Adipocyte (in vitro differentiated cells): Measurements from ENCODE around the gene NT5C.

Source experiments
- DNase-seq: peaks from one replicate; pipeline ENCODE4 v3.0.0-alpha.2; 2015; ENCODE audit warnings: low read depth
- H3K27me3 ChIP-seq: replicated peaks from 2 replicates; pipeline ENCODE4 v1.7.0; 2013; ENCODE audit warnings: mild to moderate bottlenecking, low read length, moderate library complexity; ENCODE audit not compliant: control insufficient read depth, insufficient read depth
- H3K36me3 ChIP-seq: 2 replicates; pipeline ENCODE4 v1.7.0; 2013; ENCODE audit warnings: low read length, mild to moderate bottlenecking, moderate library complexity; ENCODE audit not compliant: control insufficient read depth, insufficient read depth, severe bottlenecking
- H3K4me1 ChIP-seq: 2 replicates; pipeline ENCODE4 v1.7.0; 2013; ENCODE audit warnings: mild to moderate bottlenecking, low read length, moderate library complexity; ENCODE audit not compliant: control insufficient read depth, insufficient read depth
- H3K4me3 ChIP-seq: 2 replicates; pipeline ENCODE4 v1.7.0; 2013; ENCODE audit warnings: mild to moderate bottlenecking, low read length, moderate library complexity
- H3K9ac ChIP-seq: 2 replicates; pipeline ENCODE4 v1.7.0; 2013; ENCODE audit warnings: mild to moderate bottlenecking, low read length, moderate library complexity
- H3K9me3 ChIP-seq: 2 replicates; pipeline ENCODE4 v1.7.0; 2013; ENCODE audit warnings: mild to moderate bottlenecking, low read length, moderate library complexity; ENCODE audit not compliant: control insufficient read depth

Gene NT5C

DNA sequence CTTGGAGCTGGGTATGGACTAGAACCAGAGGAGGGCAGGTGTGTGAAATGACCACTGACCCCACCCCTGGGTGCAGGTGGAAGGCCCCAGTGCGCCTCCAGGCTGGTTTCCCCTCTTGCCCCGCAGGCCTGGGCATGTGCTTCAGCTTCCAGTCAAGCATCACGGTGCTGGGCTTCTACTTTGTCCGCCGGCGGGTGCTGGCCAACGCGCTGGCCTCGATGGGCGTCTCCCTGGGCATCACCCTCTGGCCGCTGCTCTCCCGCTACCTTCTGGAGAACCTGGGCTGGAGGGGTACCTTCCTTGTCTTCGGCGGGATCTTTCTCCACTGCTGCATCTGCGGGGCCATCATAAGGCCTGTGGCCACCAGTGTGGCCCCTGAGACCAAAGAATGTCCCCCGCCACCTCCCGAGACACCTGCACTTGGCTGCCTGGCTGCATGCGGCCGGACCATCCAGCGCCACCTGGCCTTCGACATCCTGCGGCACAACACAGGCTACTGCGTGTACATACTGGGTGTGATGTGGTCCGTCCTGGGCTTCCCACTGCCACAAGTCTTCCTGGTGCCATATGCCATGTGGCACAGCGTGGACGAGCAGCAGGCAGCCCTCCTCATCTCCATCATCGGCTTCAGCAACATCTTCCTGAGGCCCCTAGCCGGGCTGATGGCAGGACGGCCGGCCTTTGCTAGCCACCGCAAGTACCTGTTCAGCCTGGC lies 31.5 kb downstream of the NT5C start:
- Histone ChIP-seq H3K27me3 (no peaks in the 10 kb centered on the region), H3K4me3 (no peak overlapping the region), H3K4me1 (peaks cover 5% of the 10 kb centered on the region), H3K9ac (no peak overlapping the region), H3K9me3 (no peaks in the 10 kb centered on the region), H3K36me3 (peaks cover 11% of the 10 kb centered on the region)
- no peak for DNase-seq

DNA sequence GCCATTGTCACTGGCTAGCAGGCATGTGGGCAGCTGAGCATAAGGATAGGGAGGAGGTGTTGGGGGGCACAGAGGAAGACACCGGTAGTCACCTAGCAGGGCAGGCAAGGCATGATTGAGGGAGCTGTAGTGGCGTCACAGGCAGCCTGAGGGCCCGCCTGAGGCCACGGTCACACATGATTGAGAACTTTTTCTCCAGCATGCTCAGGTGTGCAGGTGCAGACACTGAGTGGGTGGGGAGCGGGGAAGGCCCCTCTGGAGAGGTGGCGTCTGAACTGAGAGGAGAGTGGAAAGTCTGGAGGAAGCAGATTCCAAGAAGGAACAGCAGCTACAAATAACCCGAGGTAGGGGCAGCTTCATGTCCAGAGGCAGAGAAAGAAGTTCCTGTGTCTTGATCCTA lies 32.7 kb downstream of the NT5C start:
- no peaks in the 10 kb centered on the region for H3K27me3 ChIP-seq
- peaks cover 11% of the 10 kb centered on the region for H3K36me3 ChIP-seq
- H3K4me3 ChIP-seq, result no peak overlapping the region
- peaks cover 5% of the 10 kb centered on the region for H3K4me1 ChIP-seq
- no peak for DNase-seq
- H3K9me3 ChIP-seq, result no peaks in the 10 kb centered on the region
- H3K9ac ChIP-seq, result no peak overlapping the region

DNA sequence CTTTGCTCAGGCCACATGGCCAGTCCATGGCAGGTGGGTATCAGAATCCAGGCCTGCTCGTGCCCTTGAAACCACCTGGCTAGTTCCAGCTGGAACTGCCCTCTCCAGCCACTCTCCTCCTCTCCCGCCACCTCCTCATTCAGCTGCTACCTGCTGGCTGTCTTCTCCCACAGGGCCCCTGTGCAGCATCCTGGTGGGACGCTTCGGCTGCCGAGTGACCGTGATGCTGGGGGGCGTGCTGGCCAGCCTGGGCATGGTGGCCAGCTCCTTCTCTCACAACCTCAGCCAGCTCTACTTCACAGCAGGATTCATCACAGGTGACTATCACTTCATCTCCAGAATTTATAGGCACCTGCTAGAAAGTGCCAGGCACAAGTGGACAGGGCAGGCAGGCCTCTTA lies 33.7 kb downstream of the NT5C start:
- no peaks in the 10 kb centered on the region for H3K27me3 ChIP-seq

DNA sequence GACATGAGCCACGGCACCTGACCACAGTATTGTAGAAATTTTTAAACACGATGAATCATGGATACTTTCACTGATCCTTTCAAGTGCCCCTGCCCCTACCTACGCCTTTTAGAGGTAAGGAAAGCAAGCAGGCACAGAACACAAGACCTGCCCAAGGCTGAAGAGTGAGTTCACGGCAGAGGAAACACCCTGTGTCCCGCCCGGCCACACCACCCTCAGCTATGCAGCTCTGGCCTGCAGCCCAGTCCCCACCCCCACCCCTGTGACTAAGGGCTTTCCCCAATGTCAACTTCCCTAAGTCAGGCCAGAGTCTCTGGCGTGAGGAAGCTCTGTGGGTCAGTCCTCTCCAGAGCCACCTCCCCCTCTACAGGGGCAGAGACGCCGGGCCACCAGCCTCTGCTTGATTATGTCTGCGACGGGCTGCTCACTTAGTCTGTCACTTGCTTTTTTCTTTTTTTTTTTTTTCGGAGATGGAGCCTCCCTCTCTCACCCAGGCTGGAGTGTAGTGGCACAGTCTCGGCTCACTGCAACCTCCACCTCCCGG lies 35.4 kb downstream of the NT5C start:
- Histone ChIP-seq H3K36me3 (peaks cover 11% of the 10 kb centered on the region), H3K4me3 (no peak overlapping the region), H3K4me1 (peaks cover 25% of the 10 kb centered on the region), H3K9me3 (no peaks in the 10 kb centered on the region), H3K9ac (no peak overlapping the region), H3K27me3 (no peaks in the 10 kb centered on the region)
- DNase-seq, result peak; percentile 65

More for the DNA sequence above, 33.7 kb downstream of the NT5C start:
- peaks cover 12% of the 10 kb centered on the region for H3K4me1 ChIP-seq
- no peaks in the 10 kb centered on the region for H3K9me3 ChIP-seq
- peaks cover 11% of the 10 kb centered on the region for H3K36me3 ChIP-seq
- DNase-seq, result no peak
- H3K9ac ChIP-seq, result no peak overlapping the region
- no peak overlapping the region for H3K4me3 ChIP-seq

DNA sequence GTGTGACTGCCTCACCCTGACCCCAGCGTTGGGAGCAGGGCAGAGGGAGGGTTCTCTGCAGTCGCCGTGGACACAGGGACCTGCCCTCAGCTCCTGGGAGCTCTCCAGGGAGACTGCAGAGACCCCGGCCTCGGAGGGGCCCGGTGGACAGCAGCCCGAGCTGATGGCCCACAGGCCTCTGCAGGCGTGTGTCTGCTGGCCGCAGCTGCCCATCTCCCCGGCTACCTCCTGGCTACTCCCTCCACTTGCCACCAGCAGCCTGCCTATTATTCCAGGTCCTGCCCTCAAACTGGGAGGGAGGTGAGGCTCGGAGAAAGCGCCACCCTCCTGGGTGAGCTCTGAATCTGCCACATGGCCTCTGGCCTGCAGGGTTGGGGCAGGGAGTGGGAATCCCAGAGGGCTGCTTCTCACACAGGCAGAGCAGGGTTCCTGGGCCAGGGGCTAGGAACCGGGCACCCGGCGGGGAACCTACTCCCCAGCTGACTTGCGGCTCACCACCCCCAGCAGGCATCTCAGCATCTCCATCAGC lies 36.6 kb downstream of the NT5C start:
- Histone ChIP-seq H3K4me3 (no peak overlapping the region), H3K9me3 (no peaks in the 10 kb centered on the region), H3K27me3 (no peaks in the 10 kb centered on the region), H3K9ac (no peak overlapping the region), H3K36me3 (peaks cover 3% of the 10 kb centered on the region), H3K4me1 (peaks cover 31% of the 10 kb centered on the region)
- no peak for DNase-seq

DNA sequence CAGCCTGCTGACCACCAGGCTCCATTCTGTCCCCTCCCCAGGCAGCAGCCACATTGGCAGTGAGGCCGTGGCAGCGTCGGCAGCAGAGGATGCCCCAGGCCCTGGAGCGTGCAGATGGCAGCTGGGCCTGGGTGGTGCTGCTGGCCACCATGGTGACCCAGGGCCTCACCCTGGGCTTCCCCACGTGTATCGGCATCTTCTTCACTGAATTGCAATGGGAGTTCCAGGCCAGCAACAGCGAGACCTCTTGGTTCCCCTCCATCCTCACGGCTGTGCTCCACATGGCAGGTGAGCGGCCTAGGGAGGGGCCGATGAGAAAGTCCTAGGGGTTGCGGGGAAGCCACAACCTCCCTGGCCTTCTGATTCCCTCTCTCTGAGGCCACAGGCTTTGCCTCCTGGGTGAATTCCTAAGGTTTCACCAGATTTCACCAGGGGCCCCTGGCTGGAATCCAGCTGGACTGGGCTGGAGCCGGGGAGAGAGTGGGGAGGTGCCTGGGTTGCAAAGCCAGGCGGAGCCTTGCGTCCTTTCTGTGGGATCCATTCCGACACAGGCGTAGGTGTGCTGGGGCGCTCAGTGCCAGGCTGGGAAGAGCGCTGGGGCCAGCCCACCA lies 37.9 kb downstream of the NT5C start:
- no peaks in the 10 kb centered on the region for H3K36me3 ChIP-seq
- no peak for DNase-seq
- no peaks in the 10 kb centered on the region for H3K27me3 ChIP-seq
- no peak overlapping the region for H3K4me3 ChIP-seq
- H3K9ac ChIP-seq, result no peak overlapping the region
- H3K4me1 ChIP-seq, result peaks cover 38% of the 10 kb centered on the region
- H3K9me3 ChIP-seq, result no peaks in the 10 kb centered on the region

DNA sequence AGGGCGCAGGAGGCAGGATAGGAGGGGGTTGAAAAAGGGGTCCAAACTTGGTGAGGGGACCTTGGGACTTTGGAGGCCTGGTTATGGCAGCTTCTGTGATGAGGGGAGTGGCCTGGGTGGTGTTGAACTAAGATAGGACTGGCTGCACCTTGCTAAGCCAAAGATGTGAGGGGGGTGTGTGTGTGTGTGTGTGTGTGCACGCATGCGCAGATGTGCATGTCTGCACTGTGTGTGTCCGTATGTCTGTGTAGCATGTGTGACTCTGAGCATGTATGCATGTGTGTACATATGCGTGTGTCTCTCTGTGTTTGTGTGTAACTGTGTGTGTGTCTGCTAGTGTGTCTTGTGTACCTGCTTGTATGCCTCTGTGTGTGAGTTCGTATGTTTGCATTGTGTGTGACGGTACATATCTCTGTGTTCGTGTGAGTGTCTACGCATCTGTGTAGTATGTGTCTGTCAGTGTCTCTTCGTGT lies 39.7 kb downstream of the NT5C start:
- H3K4me3 ChIP-seq, result no peak overlapping the region
- peaks cover 52% of the 10 kb centered on the region for H3K4me1 ChIP-seq
- H3K9ac ChIP-seq, result no peak overlapping the region
- H3K9me3 ChIP-seq, result no peaks in the 10 kb centered on the region
- DNase-seq, result no peak
- no peaks in the 10 kb centered on the region for H3K36me3 ChIP-seq
- H3K27me3 ChIP-seq, result no peaks in the 10 kb centered on the region

DNA sequence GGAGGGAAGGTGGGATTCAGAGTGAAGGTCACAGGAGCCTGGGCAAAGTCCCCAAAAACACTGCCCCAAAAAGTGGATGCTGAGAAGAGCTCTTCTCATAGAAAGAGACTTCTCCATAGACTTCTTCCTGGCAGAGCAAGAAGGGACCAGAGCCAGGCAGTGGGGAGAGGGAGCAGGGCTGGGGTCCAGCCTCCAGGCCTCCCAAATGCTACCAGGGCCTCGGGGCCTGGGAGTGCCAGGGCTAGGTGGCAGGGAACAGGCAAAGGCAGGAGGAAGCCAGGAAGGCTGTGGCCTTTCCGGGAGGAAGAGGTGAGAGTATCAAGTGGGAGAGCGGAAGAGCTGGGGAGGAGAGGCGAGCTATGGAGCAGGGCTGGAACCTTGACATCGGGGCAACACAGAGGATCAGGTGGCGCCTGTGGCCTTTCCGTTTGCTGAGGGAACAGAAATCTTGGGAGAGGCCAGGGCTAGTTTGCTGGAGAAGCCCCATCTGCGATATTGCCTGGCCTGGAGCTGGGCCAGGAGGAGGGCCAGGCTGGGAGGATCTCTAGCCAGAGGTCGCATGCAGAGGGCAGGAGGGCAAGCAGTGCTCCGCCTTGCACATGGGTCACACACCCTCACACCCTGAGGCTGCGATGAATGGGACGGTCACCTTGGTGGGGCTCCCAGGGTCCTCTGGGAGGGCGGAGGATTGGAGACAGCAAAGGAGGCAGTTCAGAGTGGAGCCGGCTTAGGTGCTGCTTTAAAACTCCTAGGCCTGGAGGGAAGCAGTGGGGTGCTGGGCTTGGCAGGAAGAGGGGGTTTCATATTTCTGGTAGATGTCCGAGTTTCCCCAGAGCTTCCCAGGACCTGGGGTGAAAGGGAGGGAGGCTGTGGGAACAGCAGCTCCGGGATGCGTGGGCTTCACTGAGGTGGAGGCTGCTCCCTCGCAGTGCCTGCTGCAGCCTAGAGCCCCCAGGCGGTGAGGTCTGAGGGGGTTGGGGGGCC lies 40.4 kb downstream of the NT5C start:
- Histone ChIP-seq H3K36me3 (no peaks in the 10 kb centered on the region), H3K27me3 (no peaks in the 10 kb centered on the region), H3K9me3 (no peaks in the 10 kb centered on the region), H3K9ac (no peak overlapping the region), H3K4me3 (no peak overlapping the region), H3K4me1 (peaks cover 56% of the 10 kb centered on the region)
- DNase-seq, result no peak

DNA sequence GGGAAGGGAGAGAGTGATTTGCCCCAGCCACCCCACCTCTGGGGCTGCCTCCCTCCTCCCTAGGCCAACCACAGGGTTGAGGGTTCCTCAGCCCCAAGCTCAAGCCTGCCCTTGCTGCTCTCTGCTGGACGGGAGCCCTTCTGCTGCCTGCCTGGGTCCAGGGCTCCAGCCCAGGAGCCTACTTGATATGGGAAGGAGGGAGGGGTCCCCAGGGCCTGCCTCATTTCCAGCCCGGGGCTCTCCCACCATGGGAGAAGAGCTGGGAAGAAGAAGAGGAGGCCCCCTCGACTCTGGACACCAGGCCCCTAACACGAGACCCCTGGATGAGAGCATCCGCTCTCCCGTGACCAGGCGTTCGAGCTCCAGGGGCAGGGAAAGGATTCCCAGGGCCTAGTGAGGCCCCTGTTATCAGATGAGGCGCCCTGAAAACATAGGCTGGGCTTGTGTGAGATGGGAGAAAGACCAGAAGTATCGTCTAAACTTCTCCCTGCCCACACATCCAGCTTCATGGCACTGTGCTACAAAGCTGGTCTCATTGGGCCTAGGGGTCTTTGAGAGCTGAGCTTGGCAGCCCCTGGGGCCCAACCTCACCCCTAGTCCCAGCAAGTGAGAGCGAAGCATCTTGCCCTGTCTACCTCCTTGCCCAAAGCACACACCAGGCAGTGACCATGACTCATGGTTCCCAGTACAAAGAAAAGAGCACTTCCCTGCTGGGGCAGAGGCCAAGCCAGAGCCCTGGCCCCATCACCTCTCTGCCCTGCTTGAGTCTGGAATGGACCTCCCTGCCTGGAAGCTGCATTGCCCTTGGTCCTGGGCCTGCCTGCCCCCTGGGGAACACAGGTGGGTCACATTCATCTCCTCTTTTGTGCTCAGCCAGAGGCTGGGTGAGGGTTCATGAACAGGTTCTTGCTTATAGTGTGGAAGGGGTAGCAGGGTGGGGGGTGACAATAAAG lies 42.8 kb downstream of the NT5C start:
- DNase-seq, result no peak
- H3K27me3 ChIP-seq, result no peaks in the 10 kb centered on the region
- no peaks in the 10 kb centered on the region for H3K9me3 ChIP-seq
- H3K36me3 ChIP-seq, result no peaks in the 10 kb centered on the region
- peak overlapping the region; percentile 92 for H3K9ac ChIP-seq
- peak overlapping the region; percentile 85 for H3K4me3 ChIP-seq
- H3K4me1 ChIP-seq, result peaks cover 64% of the 10 kb centered on the region
